ENCODE measurements around the gene COL12A1.

Gene COL12A1

DNA sequence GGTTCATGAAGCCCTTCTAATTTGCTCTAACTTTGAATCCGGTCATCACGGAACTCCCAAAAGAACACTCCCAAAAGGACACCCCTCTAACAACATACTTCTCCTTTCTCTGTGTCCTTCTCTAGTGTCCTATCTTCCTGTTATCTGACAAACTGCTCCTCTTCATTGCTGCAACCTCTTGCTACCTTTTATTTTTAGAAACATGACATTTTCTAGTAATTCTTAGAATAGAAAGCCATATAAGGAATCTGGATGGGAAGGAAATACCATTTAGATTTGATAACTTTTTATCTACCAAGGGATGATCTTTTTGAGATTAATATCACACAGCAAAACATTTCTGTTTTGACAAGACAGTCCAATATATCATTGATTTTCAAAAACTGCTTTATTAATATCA is 63.1 kb downstream of the COL12A1 start:
- DNase-seq: no peak

DNA sequence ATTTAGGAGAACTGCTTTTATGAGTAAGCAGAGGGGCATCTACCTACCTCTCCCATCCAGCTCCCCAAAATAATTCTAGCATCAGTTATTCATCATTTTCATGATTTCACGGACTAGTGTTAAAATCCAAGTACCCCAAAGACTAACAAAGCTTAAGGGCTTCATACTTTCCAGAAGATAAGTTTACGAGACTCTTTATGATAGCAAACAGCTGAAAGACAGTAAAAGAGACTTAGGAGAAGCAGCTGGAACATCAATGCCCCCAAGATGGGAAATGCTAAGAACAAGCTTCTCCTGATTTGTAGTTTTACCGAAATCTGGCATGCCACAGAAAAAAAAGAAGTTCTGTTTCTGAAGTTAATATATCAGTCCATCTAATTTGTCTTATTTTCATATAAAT is 70.0 kb downstream of the COL12A1 start:
- DNase-seq: no peak

DNA sequence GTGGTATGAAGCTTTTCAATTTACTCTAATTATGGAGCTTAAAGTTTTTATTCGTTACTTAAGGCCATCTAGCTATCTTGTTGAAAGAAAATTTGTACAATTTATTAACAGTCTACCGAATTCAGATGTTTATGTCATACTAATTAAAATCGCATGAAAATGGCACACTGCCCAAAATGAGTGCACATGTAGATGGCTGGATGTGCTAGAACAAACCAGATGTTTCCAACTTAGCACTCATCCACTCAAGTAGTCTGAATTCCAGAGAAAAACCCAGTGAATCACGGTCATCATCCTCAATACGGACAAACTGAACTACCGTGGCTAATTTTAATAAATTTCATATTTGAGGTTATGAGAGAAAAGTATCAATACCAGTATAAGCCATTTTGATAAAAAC is 70.4 kb downstream of the COL12A1 start:
- no peak for DNase-seq

- DNase-seq: no peak
Measured at GRCh38 chr6:75130784-75131183, 75.1 kb downstream of the COL12A1 start.

- DNase-seq: no peak
Measured at GRCh38 chr6:75128878-75129570, 76.8 kb downstream of the COL12A1 start.

- no peak for DNase-seq
Measured at GRCh38 chr6:75126518-75126917, 79.3 kb downstream of the COL12A1 start.

GRCh38 chr6:75124983-75125382 is 80.9 kb downstream of the COL12A1 start:
- DNase-seq: no peak

DNA sequence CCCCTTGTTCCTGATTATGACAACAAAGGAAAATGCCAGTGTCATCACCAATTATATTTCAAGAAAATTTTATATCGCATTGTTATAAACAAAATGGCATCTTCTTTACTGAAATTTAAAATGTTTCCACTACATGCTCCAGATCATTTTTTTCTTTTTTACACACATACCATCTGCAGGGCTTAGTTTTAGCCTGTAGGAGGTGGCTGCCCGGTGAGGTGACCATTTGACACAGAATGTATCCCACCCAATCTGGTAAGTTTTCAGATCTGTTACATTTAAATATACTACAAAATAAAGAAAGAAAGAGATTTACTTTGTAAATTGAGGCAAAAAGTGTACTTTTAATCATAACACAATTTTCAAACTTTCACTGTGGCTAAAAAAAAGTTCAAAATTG is 81.8 kb downstream of the COL12A1 start:
- no peak for DNase-seq

GRCh38 chr6:75118925-75119515 is 86.8 kb downstream of the COL12A1 start:
- no peak for DNase-seq

DNA sequence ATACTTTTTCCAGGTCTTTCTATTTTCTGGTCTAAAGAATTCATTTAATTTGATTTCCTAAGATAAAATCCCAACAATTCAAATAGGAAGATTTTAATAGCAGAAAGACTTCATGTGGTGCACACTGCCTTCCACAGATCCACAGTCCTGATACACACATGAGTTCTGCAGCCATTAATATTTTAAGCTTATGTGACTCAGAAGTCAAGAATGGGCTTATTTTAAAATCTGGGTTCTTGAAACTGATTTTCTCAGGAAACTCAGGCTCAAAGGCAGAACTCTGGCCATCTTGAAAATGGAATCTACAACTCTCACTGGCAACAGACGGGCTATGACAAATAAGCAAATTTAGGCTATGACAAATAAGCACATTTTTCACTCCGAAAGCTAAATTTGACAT is 88.2 kb downstream of the COL12A1 start:
- no peak for DNase-seq

DNA sequence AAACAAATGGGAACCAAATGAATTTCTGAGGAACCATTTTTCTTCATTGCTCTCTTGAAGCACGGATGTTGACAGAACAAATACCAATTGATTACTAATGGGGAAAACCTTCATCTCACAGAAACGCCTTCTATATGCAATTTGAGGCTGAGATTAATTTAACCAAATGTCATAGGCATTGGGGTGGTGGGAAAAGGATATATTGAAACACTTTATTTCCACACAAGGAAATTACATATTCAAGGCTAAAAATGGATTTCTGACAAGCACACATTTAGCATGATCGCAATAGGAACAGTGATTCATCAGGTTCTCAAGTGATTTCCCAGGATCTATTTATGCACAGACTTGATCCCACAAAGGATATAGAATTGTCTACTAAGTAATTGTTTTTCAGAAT is 88.9 kb downstream of the COL12A1 start:
- DNase-seq: no peak

- DNase-seq: no peak
Measured at GRCh38 chr6:75115481-75115880, 90.4 kb downstream of the COL12A1 start.

DNA sequence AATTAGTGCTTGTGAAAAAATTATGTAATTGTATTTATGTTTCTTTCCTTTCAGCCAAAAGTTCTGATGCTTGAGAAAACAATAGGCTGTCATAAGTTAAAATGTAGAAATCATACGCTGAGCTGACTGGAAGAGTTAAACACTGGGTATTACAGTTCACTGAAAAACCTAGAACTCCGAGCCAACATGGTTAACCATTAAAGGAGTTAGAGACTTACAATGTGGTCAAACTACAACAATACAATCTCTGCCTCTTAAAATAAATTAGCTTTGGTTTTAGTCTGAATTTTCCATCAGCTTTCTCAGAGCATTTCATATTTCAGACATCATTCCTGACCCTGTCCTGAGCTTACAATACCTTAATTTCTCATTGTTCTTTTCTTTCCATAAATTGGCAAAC is 91.0 kb downstream of the COL12A1 start:
- DNase-seq: no peak

DNA sequence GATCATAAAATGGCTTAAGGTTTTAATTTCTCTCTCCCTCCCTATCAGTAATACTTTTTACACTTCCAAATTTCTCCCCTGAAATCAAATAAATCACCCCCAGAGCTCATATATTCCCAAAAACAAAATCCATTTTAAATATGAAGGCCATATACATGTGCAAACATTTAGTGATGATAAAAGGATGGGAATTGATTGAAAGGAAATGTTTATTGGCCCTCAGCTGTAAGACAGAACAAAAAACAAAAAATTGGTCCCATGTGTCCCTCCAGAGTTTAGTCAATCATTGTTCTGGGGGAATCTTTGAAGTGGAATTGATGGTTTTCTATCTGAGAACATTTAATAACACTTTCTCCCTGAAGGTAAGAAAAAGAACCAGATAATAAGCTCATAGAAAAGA is 91.7 kb downstream of the COL12A1 start:
- no peak for DNase-seq

GRCh38 chr6:75113446-75113845 is 92.4 kb downstream of the COL12A1 start:
- no peak for DNase-seq

DNA sequence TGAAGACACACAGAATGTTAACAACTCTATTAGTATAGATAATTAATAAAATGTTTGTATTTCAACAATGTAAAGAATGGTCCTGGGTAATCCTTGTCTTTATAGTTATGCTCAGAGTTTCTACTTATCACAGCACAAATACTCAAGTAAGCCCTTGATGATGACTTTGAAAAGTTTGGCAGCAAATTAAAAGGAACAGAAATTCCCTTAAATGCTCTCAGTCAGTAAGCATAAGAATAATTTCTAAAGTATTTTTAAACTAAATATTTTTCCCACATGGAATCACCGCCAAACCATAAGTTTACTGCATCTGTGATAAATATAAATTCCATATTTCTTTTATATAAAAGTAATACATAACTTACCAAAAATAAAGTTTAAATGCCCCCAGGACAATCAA is 96.1 kb downstream of the COL12A1 start:
- no peak for DNase-seq

DNA sequence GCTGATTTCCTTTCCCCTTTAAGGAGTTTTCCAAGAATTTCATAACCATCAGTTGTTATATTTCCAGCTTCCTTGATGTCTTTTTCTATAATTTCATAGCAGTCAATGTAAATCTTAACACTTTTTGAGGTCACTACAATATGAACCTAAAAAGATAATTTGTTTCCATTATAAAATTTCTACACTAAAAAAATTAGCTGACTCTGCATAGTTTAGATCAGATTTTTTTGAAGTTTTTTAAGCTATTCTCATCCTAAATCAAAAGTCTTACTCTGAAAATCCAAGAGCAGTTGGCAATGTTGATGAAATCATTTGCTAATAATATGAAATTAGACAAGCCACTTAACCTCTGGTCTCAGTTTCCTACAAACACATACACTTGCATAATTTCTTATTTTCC is 96.8 kb downstream of the COL12A1 start:
- no peak for DNase-seq

- no peak for DNase-seq
Measured at GRCh38 chr6:75108333-75108974, 97.4 kb downstream of the COL12A1 start.

DNA sequence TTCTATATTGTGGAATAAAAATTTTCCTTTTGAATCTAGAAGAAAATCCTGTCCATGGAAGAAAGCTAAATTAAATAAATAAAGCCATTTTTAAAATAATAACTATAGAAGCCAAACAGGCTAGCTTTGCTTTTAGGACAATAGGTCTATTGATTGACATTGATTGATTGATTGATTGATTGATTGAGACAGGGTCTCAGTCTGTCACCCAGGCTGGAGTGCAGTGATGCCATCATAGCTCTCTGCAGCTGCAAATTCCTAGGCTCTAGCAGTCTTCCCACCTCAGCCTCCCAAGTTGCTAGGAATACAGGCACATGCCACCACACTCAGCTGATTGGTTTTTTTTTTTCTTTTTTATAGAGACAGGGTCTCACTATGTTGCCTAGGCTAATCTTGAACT is 97.9 kb downstream of the COL12A1 start:
- DNase-seq: no peak

- no peak for DNase-seq
Measured at GRCh38 chr6:75106426-75106825, 99.4 kb downstream of the COL12A1 start.

DNA sequence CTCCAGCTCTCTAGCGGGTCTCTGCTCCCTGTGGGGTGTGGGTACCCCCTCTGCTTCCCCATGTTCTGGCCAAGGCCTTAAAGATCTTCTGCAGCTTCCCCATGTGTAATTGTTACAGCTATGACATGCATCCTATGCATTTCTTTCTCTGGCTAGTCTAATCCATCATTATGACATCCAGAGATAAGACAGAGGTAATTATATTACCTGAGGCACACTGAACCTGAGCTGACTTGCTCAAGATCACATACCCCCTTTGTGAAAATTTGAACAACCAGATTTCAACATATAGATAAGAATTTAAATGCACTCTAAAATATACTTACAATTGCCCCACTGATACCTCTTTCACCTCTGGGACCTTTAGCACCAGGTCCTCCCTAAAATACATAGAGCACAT is 102.4 kb downstream of the COL12A1 start:
- no peak for DNase-seq

DNA sequence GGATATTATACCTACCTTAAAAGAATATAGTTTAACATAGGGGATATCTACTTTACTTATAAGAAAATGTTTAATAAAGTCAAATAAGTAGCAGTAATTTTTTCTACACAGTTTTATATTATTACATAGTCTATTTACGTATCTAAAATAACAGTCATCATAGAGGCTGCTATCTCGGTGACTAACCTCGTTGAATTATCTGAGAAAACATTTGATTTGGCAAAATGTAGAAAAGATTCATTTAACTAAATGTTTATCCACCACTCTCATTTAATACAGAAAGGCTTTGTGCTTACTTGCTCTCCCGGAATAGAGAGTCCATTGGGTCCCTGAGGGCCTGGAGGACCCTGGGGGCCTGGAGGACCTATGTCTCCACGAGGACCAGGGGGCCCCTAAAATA is 103.6 kb downstream of the COL12A1 start:
- DNase-seq: no peak

GRCh38 chr6:75101896-75102295 is 104.0 kb downstream of the COL12A1 start:
- no peak for DNase-seq

DNA sequence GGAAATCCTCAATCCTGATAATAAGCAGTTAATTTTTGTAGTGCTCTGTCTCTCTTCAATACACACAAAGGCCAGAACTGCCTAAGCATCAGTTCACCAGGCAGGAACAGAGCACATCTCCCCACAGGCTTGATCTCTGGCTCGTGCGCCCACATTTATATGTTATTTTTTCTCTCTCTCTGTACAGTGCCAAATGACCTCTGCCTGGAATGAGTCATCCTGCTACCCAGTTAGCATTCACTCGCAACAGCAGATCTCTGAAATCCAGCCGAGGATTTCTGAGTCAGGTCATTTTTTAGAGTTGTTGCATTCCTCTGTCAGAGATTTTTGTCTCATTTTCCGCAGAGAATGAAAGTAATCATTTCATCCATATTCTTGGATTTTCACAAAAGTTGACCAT is 107.1 kb downstream of the COL12A1 start:
- DNase-seq: no peak

GRCh38 chr6:75096966-75097365 is 108.9 kb downstream of the COL12A1 start:
- no peak for DNase-seq

Measured in CD4-positive, alpha-beta T cell treated with Interleukin-10 for 1 hour (primary cell).